Measurements from ENCODE around the gene MICAL1.

The MICAL1 gene

GRCh38 chr6:109453594-109454495 is 1.7 kb downstream of the MICAL1 start:
- no peak for DNase-seq

GRCh38 chr6:109453156-109453555 is 2.4 kb downstream of the MICAL1 start:
- no peak for DNase-seq

- DNase-seq, result no peak
Measured at GRCh38 chr6:109452181-109452580, 3.4 kb downstream of the MICAL1 start.

GRCh38 chr6:109451376-109451775 is 4.2 kb downstream of the MICAL1 start:
- DNase-seq, result no peak

GRCh38 chr6:109450801-109451200 is 4.8 kb downstream of the MICAL1 start:
- no peak for DNase-seq

GRCh38 chr6:109449795-109450673 is 5.5 kb downstream of the MICAL1 start:
- peak in 2 of 4 experiments; percentile 17 to 19 for DNase-seq

GRCh38 chr6:109449064-109449794 is 6.3 kb downstream of the MICAL1 start:
- DNase-seq, result no peak

- no peak for DNase-seq
Measured at GRCh38 chr6:109448615-109449014, 7.0 kb downstream of the MICAL1 start.

- DNase-seq, result no peak
Measured at GRCh38 chr6:109447878-109448555, 7.6 kb downstream of the MICAL1 start.

- DNase-seq, result no peak
Measured at GRCh38 chr6:109447087-109447486, 8.5 kb downstream of the MICAL1 start.

- DNase-seq, result no peak
Measured at GRCh38 chr6:109446541-109446940, 9.0 kb downstream of the MICAL1 start.

- no peak for DNase-seq
Measured at GRCh38 chr6:109446072-109446471, 9.5 kb downstream of the MICAL1 start.

- DNase-seq, result no peak
Measured at GRCh38 chr6:109445382-109445781, 10.2 kb downstream of the MICAL1 start.

GRCh38 chr6:109443425-109443950 is 12.1 kb downstream of the MICAL1 start:
- no peak for DNase-seq

- DNase-seq, result no peak
Measured at GRCh38 chr6:109442393-109442924, 13.1 kb downstream of the MICAL1 start.

- DNase-seq, result no peak
Measured at GRCh38 chr6:109441069-109441816, 14.3 kb downstream of the MICAL1 start.

GRCh38 chr6:109440331-109441068 is 15.1 kb downstream of the MICAL1 start, which contains the start of the genes PPIL6 and SMPD2:
TSS of gene PPIL6 (minus strand) at chr6:109440628. CDS start at chr6:109440590, 38 bp downstream.
TSS of gene SMPD2 (plus strand) at chr6:109440724. CDS start at chr6:109441122, 398 bp downstream.
- peak; percentile 50 to 61 (median 56) for DNase-seq

- DNase-seq, result no peak
Measured at GRCh38 chr6:109436041-109436440, 19.5 kb downstream of the MICAL1 start.

GRCh38 chr6:109434456-109434855 is 21.1 kb downstream of the MICAL1 start:
- DNase-seq, result no peak

GRCh38 chr6:109429496-109429895 is 26.1 kb downstream of the MICAL1 start:
- no peak for DNase-seq

Data from activated CD4-positive, CD25-positive, alpha-beta regulatory T cell (primary cell).